ENCODE data around the gene RUBCNL.

GRCh38 chr13:46374710-46375109, 12.3 kb downstream of the RUBCNL start:
- TF ChIP-seq NFE2L2 (IDR thresholded peaks at IDR 0.05; ENCODE audit: low read depth, low read length) (no peak), POLR2A (IDR thresholded peaks at IDR 0.05; ENCODE audit: low read depth, low read length) (no peak), FOS (IDR thresholded peaks at IDR 0.05; ENCODE audit: low read depth, low read length) (no peak), CEBPB (IDR thresholded peaks at IDR 0.05; ENCODE audit: low read depth, low read length) (no peak), RAD21 (IDR thresholded peaks at IDR 0.05; ENCODE audit: low read length) (no peak), RCOR1 (IDR thresholded peaks at IDR 0.05; ENCODE audit: insufficient replicate concordance, low read length) (no peak), RFX5 (IDR thresholded peaks at IDR 0.05; ENCODE audit: low read depth, low read length) (no peak), CHD1 (IDR thresholded peaks at IDR 0.05; ENCODE audit: low read depth, low read length) (no peak), BHLHE40 (IDR thresholded peaks at IDR 0.05; ENCODE audit: low read depth, low read length) (no peak), SMC3 (IDR thresholded peaks at IDR 0.05; ENCODE audit: low read depth, low read length) (no peak), MAFK (IDR thresholded peaks at IDR 0.05; ENCODE audit: low read depth, low read length) (no peak)
- TF ChIP-seq, protein P1, sequence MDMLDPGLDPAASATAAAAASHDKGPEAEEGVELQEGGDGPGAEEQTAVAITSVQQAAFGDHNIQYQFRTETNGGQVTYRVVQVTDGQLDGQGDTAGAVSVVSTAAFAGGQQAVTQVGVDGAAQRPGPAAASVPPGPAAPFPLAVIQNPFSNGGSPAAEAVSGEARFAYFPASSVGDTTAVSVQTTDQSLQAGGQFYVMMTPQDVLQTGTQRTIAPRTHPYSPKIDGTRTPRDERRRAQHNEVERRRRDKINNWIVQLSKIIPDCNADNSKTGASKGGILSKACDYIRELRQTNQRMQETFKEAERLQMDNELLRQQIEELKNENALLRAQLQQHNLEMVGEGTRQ (IDR thresholded peaks at IDR 0.05; ENCODE audit: low read depth, low read length), result no peak
- TF ChIP-seq, protein P2, sequence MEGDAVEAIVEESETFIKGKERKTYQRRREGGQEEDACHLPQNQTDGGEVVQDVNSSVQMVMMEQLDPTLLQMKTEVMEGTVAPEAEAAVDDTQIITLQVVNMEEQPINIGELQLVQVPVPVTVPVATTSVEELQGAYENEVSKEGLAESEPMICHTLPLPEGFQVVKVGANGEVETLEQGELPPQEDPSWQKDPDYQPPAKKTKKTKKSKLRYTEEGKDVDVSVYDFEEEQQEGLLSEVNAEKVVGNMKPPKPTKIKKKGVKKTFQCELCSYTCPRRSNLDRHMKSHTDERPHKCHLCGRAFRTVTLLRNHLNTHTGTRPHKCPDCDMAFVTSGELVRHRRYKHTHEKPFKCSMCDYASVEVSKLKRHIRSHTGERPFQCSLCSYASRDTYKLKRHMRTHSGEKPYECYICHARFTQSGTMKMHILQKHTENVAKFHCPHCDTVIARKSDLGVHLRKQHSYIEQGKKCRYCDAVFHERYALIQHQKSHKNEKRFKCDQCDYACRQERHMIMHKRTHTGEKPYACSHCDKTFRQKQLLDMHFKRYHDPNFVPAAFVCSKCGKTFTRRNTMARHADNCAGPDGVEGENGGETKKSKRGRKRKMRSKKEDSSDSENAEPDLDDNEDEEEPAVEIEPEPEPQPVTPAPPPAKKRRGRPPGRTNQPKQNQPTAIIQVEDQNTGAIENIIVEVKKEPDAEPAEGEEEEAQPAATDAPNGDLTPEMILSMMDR (conservative IDR thresholded peaks at IDR 0.05; ENCODE audit: low read depth, low read length), result no peak
- TF ChIP-seq, protein P3, sequence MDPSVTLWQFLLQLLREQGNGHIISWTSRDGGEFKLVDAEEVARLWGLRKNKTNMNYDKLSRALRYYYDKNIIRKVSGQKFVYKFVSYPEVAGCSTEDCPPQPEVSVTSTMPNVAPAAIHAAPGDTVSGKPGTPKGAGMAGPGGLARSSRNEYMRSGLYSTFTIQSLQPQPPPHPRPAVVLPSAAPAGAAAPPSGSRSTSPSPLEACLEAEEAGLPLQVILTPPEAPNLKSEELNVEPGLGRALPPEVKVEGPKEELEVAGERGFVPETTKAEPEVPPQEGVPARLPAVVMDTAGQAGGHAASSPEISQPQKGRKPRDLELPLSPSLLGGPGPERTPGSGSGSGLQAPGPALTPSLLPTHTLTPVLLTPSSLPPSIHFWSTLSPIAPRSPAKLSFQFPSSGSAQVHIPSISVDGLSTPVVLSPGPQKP (IDR thresholded peaks at IDR 0.05; ENCODE audit: borderline replicate concordance, low read depth, low read length), result no peak

Data from IMR-90 (cell line).